GM12878 (cell line): ENCODE data around the gene HMX3. TPM values are rescaled to one million over a fixed set of nuclear protein-coding genes. Genes with fewer than 3 reads are reported as not detected.

Source experiments
- ATAC-seq: fragments of 200-7000 bp; cut with Tn5 transposase; 3 replicates; pipeline ENCODE4 v1.9.1; 2020; ENCODE audit warnings: mild to moderate bottlenecking, moderate library complexity
- BruUV-seq: library from RNA; stranded (reverse); fragments of 400-500 nt; replicated peaks from 2 replicates; lab custom pipeline; 2021; lab: Mats Ljungman, UMichigan
- CTCF ChIA-PET: fragments of 300-600 bp; sonication (Branson Sonifier 250); formaldehyde crosslinking; extraction: SDS; loops from one replicate; lab custom pipeline; 2021; ENCODE audit warnings: inconsistent platforms; lab: Yijun Ruan, JAX
- POLR2A ChIA-PET: fragments of 350-600 bp; formaldehyde crosslinking; extraction: SDS; loops from one replicate; lab custom pipeline; 2021; ENCODE audit warnings: inconsistent platforms; lab: Charles Lee
- RAD21 ChIA-PET: fragments of 300-600 bp; sonication (Branson Sonifier 250); formaldehyde crosslinking; loops from one replicate; lab custom pipeline; 2023; ENCODE audit warnings: antibody characterized with exemption; ENCODE audit not compliant: unreplicated experiment; lab: Charles Lee
- SMC1A ChIA-PET: fragments of 300-600 bp; sonication (Branson Sonifier 250); formaldehyde crosslinking; loops from one replicate; lab custom pipeline; 2023; ENCODE audit not compliant: unreplicated experiment, uncharacterized antibody; lab: Charles Lee
- DNase-seq: peaks from one replicate; pipeline ENCODE4 v3.0.0-alpha.2; 2011; ENCODE audit warnings: low read depth, low spot score
- FAIRE-seq: peaks from 3 replicates; lab custom pipeline; 2011; peaks lifted over from hg19 to GRCh38; lab: Jason Lieb, UNC
- H2AFZ ChIP-seq: 2 replicates; pipeline ENCODE4 v1.6.0; 2011; ENCODE audit warnings: low read depth, low read length, control low read depth; ENCODE audit not compliant: control insufficient read depth
- H3K27ac ChIP-seq: 2 replicates; pipeline ENCODE4 v1.5.1; 2011; ENCODE audit warnings: control low read depth; ENCODE audit not compliant: control insufficient read depth, insufficient read depth
- H3K27me3 ChIP-seq, 2 experiments: replicated peaks in 1 of 2; 2 replicates each; pipeline versions ENCODE4 v1.6.0 to v1.6.1; 2011; ENCODE audit warnings: low read length in 1 of 2; ENCODE audit not compliant: control insufficient read depth in 2 of 2, insufficient read depth in 2 of 2
- H3K36me3 ChIP-seq, 2 experiments: 2 replicates each; pipeline ENCODE4 v1.5.1; 2011; ENCODE audit warnings: low read length in 1 of 2; ENCODE audit not compliant: control insufficient read depth in 2 of 2, insufficient read depth in 2 of 2
- H3K4me1 ChIP-seq: 2 replicates; pipeline ENCODE4 v1.6.1; 2011; ENCODE audit warnings: mild to moderate bottlenecking, low read length, moderate library complexity, mixed read lengths; ENCODE audit not compliant: control insufficient read depth, insufficient read depth
- H3K4me2 ChIP-seq: 2 replicates; pipeline ENCODE4 v1.6.0; 2011; ENCODE audit warnings: control low read depth; ENCODE audit not compliant: control insufficient read depth, insufficient read depth
- H3K4me3 ChIP-seq: fragments of 200-600 bp; sonication (generic); 2 replicates; pipeline ENCODE4 v1.5.1; 2016
- H3K79me2 ChIP-seq: 2 replicates; pipeline ENCODE4 v1.6.0; 2011; ENCODE audit warnings: low read length; ENCODE audit not compliant: control insufficient read depth, insufficient read depth
- H3K9ac ChIP-seq: 2 replicates; pipeline ENCODE4 v1.8.0; 2011; ENCODE audit warnings: low read length, control low read depth, mixed read lengths; ENCODE audit not compliant: control insufficient read depth, insufficient read depth
- H3K9me3 ChIP-seq: replicated peaks from 3 replicates; pipeline ENCODE4 v1.5.1; 2011; ENCODE audit warnings: mild to moderate bottlenecking, low read length; ENCODE audit not compliant: control insufficient read depth, insufficient read depth
- H4K20me1 ChIP-seq: 2 replicates; pipeline ENCODE4 v1.6.0; 2011; ENCODE audit not compliant: control insufficient read depth, insufficient read depth
- HDAC6 ChIP-seq: fragments of 200-600 bp; sonication (generic); IDR thresholded peaks from one replicate; pipeline ENCODE4 v1.8.0; 2017; ENCODE audit warnings: antibody characterized with exemption; ENCODE audit not compliant: unreplicated experiment
- KAT2A ChIP-seq: conservative IDR thresholded peaks from 2 replicates; pipeline ENCODE4 v1.6.1; 2011; ENCODE audit warnings: low read depth, low read length; ENCODE audit not compliant: control insufficient read depth
- KDM1A ChIP-seq: fragments of 200-600 bp; sonication (generic); IDR thresholded peaks from 2 replicates; pipeline ENCODE4 v1.6.1; 2016; ENCODE audit warnings: borderline replicate concordance
- PAX5 ChIP-seq: IDR thresholded peaks from 2 replicates; pipeline ENCODE4 v1.6.1; 2011; ENCODE audit warnings: low read depth, low read length, borderline replicate concordance
- PKNOX1 ChIP-seq: fragments of 450-650 bp; IDR thresholded peaks from 2 replicates; pipeline ENCODE4 v1.6.1; 2016; ENCODE audit warnings: mild to moderate bottlenecking
- RUNX3 ChIP-seq: IDR thresholded peaks from 2 replicates; pipeline ENCODE4 v1.6.1; 2012; ENCODE audit warnings: low read length, inconsistent platforms
- SKIL ChIP-seq: fragments of 450-650 bp; IDR thresholded peaks from 2 replicates; pipeline ENCODE4 v1.6.1; 2017; ENCODE audit warnings: mild to moderate bottlenecking, low read depth, inconsistent platforms; ENCODE audit not compliant: poor library complexity, severe bottlenecking
- SMAD1 ChIP-seq: fragments of 450-650 bp; IDR thresholded peaks from 2 replicates; pipeline ENCODE4 v1.6.1; 2018; ENCODE audit warnings: mild to moderate bottlenecking, low read depth; ENCODE audit not compliant: partially characterized antibody
- SMC3 ChIP-seq: IDR thresholded peaks from 2 replicates; pipeline ENCODE4 v1.6.1; 2011; ENCODE audit warnings: low read length, improper control_type of control experiment, borderline replicate concordance
- TCF7 ChIP-seq: IDR thresholded peaks from 2 replicates; pipeline ENCODE4 v1.6.1; 2014; ENCODE audit warnings: antibody characterized with exemption, borderline replicate concordance
- USF1 ChIP-seq: IDR thresholded peaks from 2 replicates; pipeline ENCODE4 v1.6.1; 2011; ENCODE audit warnings: borderline replicate concordance, low read depth, mild to moderate bottlenecking, moderate library complexity, mixed read lengths, low read length; ENCODE audit not compliant: insufficient read depth; ENCODE audit errors: extremely low read length
- ZBTB4 ChIP-seq: fragments of 450-650 bp; formaldehyde crosslinking; IDR thresholded peaks from 2 replicates; pipeline ENCODE4 v1.4.0; 2022; ENCODE audit warnings: mild to moderate bottlenecking, moderate library complexity
- ZBTB40 ChIP-seq: fragments of 450-650 bp; IDR thresholded peaks from 2 replicates; pipeline ENCODE4 v1.6.1; 2016; ENCODE audit warnings: mild to moderate bottlenecking, moderate library complexity, borderline replicate concordance
- WGBS: methylation state at CpG from one replicate; pipeline ENCODE4 v1.1.6; 2016; ENCODE audit warnings: low lambda C conversion rate; ENCODE audit not compliant: insufficient replicate concordance, insufficient coverage; ENCODE audit errors: missing lambda C conversion rate; 5-methylcytosine and 5-hydroxymethylcytosine counted together
- in situ Hi-C: fragments of 300-500 bp; cut with MboI; formaldehyde crosslinking; loops from 9 replicates; pipeline ENCODE4 v1.14.3; 2018; ENCODE audit warnings: mixed read lengths
- intact Hi-C: fragments of 100-400 bp; cut with micrococcal nuclease; formaldehyde crosslinking; loops from one replicate; pipeline ENCODE4 v1.14.2; 2022; ENCODE audit not compliant: unreplicated experiment
- polyA plus RNA-seq, 11 experiments: library from polyadenylated mRNA; depleted of rRNA in 4 of 11; unstranded in 6 of 11; stranded (reverse) in 5 of 11; fragments of >200 nt; fragmentation: Nextera tagmentation in 4 of 11; fragmentation: Illumina TruSeq in 1 of 11; extraction: Ambion mirVana in 4 of 11; extraction: Trizol in 1 of 11; gene quantifications; 1 replicate in 1 of 11; 2 replicates in 10 of 11; pipeline versions ENCODE4 v1.2.1 to v1.2.3, GENCODE V29; 2011 to 2016; ENCODE audit warnings: inconsistent platforms in 2 of 11, missing spikeins in 2 of 11, low read depth in 1 of 11
- total RNA-seq, 4 experiments: library from RNA; depleted of rRNA in 3 of 4; stranded (reverse); fragments of >200 nt in 3 of 4; fragmentation: Illumina TruSeq in 1 of 4; extraction: Trizol in 1 of 4; gene quantifications; 2 replicates each; pipeline versions ENCODE4 v1.2.1 to v1.2.3, GENCODE V29; 2013 to 2021

Gene HMX3
- total and polyA plus RNA-seq, 10 of the 15 experiments (the other 5 are each of a cell fraction or from before 2014, with no cell fraction given) = 0.63 to 60.5 (median 15.3) TPM; not detected in 2

- Histone ChIP-seq H3K4me2 (no peak overlapping the region), H3K79me2 (no peaks in the 10 kb centered on the region), H2AFZ (no peak overlapping the region), H3K4me3 (no peak overlapping the region), H3K9me3 (no peaks in the 10 kb centered on the region), H3K27me3 (no peaks in the 10 kb centered on the region), H3K36me3 (no peaks in the 10 kb centered on the region), H3K9ac (no peak overlapping the region), H3K4me1 (no peaks in the 10 kb centered on the region), H4K20me1 (no peaks in the 10 kb centered on the region), H3K27ac (no peak overlapping the region)
- no peak for ATAC-seq
- POLR2A ChIA-PET = no interaction called here
- BruUV-seq = no TSS peak
- 48% methylated on average over 4 of the region's 4 CpGs for WGBS
- RAD21 ChIA-PET = no interaction called here
- in situ Hi-C loops (no loop called here), intact Hi-C loops (no loop called here)
- DNase-seq = no peak
- no peak for FAIRE-seq
- SMC1A ChIA-PET = no interaction called here
- CTCF ChIA-PET = no interaction called here
- TF ChIP-seq PAX5 (no peak), ZBTB4 (CRISPR knock-in tag) (no peak), ZBTB40 (no peak), PKNOX1 (no peak), TCF7 (no peak), USF1 (no peak), SMC3 (no peak), SKIL (no peak), SMAD1 (no peak), HDAC6 (no peak), RUNX3 (no peak), KAT2A (no peak), KDM1A (no peak)
Measured at GRCh38 chr10:123087348-123087747, 48.4 kb upstream of the HMX3 start.
